GM21515 (cell line): ENCODE results near the gene SGCE.
"Not testable (repeated sequence)": the region's sequence is repeated elsewhere in the genome, so short reads cannot be mapped to it uniquely, and the experiment has no call there.

Experiments used
- ATAC-seq: cut with Tn5 transposase; IDR thresholded peaks from one replicate; pipeline ENCODE4 v1.9.1; 2021; ENCODE audit not compliant: unreplicated experiment

Gene SGCE

GRCh38 chr7:94655848-94656657, at the start of gene SGCE:
SGCE (minus strand) TSS chr7:94656133; CDS start chr7:94656098, 35 bp downstream.
- no peak for ATAC-seq

- not testable (repeated sequence) for ATAC-seq
Observed at GRCh38 chr7:94705155-94706021, 49.5 kb upstream of the SGCE start.

GRCh38 chr7:94701555-94701973, 45.6 kb upstream of the SGCE start:
- no peak for ATAC-seq

- no peak for ATAC-seq
Observed at GRCh38 chr7:94700926-94701554, 45.1 kb upstream of the SGCE start.

GRCh38 chr7:94698275-94698674, 42.3 kb upstream of the SGCE start:
- no peak for ATAC-seq

GRCh38 chr7:94697035-94697974, 41.4 kb upstream of the SGCE start:
- no peak for ATAC-seq

GRCh38 chr7:94687810-94688209, 31.9 kb upstream of the SGCE start:
- no peak for ATAC-seq

GRCh38 chr7:94687076-94687475, 31.1 kb upstream of the SGCE start:
- ATAC-seq, result no peak

GRCh38 chr7:94683066-94683465, 27.1 kb upstream of the SGCE start:
- no peak for ATAC-seq

GRCh38 chr7:94679358-94679757, 23.4 kb upstream of the SGCE start:
- ATAC-seq, result no peak

- ATAC-seq, result no peak
Observed at GRCh38 chr7:94676431-94676830, 20.5 kb upstream of the SGCE start.

GRCh38 chr7:94675356-94675755, 19.4 kb upstream of the SGCE start:
- ATAC-seq, result no peak

GRCh38 chr7:94671444-94672235, 15.7 kb upstream of the SGCE start:
- no peak for ATAC-seq

GRCh38 chr7:94669773-94670495, 14.0 kb upstream of the SGCE start:
- ATAC-seq, result no peak

GRCh38 chr7:94666879-94667587, 11.1 kb upstream of the SGCE start:
- no peak for ATAC-seq

- no peak for ATAC-seq
Observed at GRCh38 chr7:94665426-94665825, 9.5 kb upstream of the SGCE start.

- ATAC-seq, result no peak
Observed at GRCh38 chr7:94664023-94664422, 8.1 kb upstream of the SGCE start.

GRCh38 chr7:94662548-94662947, 6.6 kb upstream of the SGCE start:
- ATAC-seq, result no peak
